Measurements from ENCODE around the gene APOLD1.
A peak's percentile ranks its signal among the peaks of the same experiment; 100 is the strongest.
"Not testable (repeated sequence)": the region's sequence is repeated elsewhere in the genome, so short reads cannot be mapped to it uniquely, and the experiment has no call there.

APOLD1 gene
- 0.23 to 3.1 (median 1.7) reads per million in 18 experiments for total RNA-seq

DNA sequence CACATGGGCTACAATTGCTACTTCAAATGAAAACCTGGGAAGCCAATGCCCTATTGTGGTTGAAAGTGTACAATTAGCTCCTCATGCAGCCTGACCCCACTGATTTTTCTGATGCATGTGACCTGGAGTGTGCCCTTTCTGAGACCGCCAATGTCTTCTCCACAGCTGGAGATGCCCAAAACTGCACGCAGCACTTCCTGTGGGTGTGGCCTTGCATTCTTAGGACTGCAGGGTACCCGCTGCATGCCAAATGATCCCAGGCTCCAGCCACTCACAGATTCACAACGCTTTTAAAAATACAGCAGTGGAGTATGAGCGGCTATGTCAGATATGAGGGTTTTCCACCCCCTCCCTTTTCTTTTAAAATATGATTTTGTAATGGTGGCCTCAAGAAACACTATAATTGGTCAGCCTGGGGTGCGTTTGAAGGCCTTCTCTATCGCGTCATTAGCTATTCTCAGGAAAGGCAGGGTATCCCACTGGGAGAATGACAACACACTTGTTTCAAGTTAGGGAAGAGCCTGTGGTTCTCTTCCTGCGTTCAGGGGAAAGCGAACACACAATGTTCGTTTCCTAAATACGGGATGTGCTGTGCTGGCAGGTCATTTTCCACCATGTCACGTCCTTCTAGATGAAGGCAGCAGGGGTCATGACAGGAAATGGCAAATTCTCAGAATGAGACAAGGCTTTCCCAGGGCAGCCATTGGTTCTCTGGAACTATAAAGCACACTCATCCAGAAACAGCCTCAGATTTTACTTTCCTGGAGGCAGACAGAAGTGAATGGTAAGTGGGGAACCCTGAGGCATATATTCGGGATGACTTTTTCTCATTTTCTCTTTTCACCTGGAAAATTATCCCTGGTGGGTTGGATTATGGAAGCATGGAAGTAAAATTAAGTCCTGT lies at the start of gene APOLD1:
TSS of gene APOLD1 (plus strand) at position 749 of the 904 bp plus-strand sequence. CDS start at position 782, 33 bp downstream.
- DNase-seq: no peak

- DNase-seq: peak; percentile 35 to 47
Observed at GRCh38 chr12:12736759-12737676, 48.4 kb upstream of the APOLD1 start.

- not testable (repeated sequence) for DNase-seq
Observed at GRCh38 chr12:12738152-12738551, 47.3 kb upstream of the APOLD1 start.

DNA sequence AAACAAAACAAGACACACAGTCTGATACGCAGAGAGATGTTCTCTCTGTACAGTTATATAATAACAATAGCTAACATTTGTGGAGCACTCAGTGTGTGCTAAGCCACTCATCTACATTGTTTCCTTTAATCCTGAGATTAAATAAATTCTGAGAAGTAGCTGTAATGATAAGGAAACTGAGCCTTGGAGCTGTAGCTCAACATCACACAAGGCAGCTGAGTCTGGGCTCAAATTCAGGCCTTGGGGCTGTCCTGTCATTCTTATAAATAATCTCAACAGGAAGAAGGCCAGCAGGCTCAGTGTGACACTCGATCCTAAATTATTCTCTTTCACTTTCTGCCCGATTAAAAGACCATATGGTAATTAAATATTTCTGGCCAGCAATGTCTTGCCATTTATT lies 43.8 kb upstream of the APOLD1 start:
- no peak for DNase-seq

DNA sequence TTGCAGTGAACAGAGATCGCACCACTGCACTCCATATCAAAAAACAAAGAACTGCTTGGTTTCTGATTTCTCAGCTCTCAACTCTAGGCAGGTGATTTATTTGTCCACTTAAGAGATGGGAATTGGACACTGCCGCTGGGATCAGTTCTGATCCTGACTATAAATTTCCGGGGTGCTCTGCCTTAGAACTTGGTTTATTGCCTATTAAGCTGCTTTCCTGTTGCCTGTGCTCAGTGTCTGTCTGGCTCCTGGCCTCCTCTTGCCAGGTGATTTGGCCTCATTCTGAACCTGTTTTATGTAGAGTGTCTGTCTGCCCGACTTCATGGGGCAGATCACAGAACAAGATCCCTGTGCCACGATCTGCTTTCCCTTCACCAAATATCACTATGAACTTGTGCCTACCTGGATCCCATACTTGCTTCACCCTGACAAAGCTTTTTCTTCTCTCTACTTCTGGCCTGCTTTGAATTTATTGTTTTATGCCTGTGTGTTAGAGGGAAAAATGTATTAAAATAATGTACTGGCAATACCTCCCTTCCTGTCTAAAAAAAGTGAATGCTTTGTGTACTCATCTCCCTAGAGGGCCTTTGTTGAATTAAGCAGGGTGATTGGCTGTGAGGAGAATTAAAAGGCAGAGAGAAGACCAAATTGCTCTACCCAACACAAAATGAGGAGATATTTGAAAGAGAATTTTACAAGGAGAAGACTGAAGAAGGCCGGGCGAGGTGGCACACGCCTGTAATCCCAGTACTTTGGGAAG lies 40.7 kb upstream of the APOLD1 start:
- DNase-seq: no peak

GRCh38 chr12:12745576-12746211 lies 39.8 kb upstream of the APOLD1 start:
- no peak for DNase-seq

DNA sequence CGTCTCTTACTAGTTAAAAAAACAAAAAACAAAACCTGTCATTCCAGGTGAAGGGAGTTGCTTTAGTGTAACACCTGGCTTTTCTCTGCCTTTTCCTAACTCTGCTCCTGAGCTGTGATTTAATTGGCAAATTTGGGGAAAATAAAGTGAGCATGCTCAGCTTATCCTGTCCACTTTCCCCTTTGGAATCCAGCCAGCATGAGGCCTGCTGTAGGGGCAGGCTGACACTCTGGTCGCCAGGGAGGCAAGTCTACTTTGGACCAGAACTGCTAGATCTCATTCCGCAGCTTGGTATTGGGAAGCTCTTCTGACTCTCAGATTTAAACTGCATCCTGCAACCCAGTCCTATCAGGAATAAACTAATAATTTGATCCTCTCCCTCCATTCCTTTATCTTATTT lies 38.2 kb upstream of the APOLD1 start:
- DNase-seq: no peak

- DNase-seq: no peak
Observed at GRCh38 chr12:12748044-12748443, 37.4 kb upstream of the APOLD1 start.

DNA sequence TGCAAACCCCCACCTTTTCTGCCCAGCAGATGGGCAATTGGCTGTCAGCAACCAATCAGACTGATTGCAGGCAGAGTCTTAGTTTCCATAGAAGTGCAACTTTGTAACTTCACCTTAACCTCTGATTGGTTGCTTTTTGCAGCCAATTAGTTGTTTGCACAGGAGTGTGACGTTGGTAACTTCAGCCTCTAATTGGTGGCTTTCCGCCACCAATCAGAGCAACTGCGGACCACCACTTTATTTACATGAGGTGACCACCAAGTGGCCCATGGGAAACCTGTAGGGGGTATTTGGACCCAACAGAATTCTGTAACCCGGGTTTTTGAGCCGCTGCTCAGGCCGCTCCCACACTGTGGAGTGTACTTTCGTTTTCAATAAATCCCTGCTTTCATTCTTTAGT lies 36.0 kb upstream of the APOLD1 start:
- DNase-seq: no peak

DNA sequence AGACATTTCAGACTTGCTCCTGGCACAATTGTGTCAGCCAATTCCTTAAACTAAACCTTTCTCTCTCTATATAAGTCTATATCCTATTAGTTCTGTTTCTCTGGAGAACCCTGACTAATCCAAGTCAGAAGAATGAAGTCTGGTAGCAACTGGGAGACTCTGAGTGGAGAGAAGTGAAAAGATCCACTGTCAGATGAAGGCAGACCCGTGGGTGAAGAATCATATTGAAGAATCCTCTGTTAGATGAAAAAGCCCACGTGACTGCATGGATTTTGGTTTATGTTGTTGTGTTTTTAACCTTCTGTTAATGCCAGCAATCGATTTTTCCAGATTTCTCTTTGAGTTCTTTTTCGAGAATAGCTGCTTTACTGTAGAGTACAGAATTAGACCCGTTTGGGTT lies 29.5 kb upstream of the APOLD1 start:
- no peak for DNase-seq

DNA sequence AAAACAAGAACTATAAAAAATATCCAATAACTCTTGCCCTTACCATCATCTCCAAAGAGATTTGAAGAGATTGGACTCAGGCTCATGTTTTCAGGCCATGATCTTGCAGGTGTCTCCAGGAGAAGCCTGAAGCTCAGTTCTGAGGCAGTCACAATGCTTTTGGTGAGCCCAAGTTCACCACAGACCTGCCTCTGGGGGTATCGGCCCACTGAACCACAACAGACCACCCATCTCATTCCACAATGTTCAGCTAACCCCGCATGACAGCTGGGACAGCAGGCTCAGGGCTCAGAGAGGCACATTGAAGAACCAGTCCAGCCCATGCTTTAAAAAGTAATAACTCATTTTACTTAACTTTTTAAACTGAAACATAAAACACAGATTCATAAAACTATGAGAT lies 28.3 kb upstream of the APOLD1 start:
- DNase-seq: no peak

- no peak for DNase-seq
Observed at GRCh38 chr12:12759234-12759915, 26.1 kb upstream of the APOLD1 start.

GRCh38 chr12:12764824-12765223 lies 20.6 kb upstream of the APOLD1 start:
- DNase-seq: no peak

- no peak for DNase-seq
Observed at GRCh38 chr12:12770262-12770661, 15.2 kb upstream of the APOLD1 start.

- no peak for DNase-seq
Observed at GRCh38 chr12:12774791-12775190, 10.7 kb upstream of the APOLD1 start.

- no peak for DNase-seq
Observed at GRCh38 chr12:12776261-12776660, 9.2 kb upstream of the APOLD1 start.

DNA sequence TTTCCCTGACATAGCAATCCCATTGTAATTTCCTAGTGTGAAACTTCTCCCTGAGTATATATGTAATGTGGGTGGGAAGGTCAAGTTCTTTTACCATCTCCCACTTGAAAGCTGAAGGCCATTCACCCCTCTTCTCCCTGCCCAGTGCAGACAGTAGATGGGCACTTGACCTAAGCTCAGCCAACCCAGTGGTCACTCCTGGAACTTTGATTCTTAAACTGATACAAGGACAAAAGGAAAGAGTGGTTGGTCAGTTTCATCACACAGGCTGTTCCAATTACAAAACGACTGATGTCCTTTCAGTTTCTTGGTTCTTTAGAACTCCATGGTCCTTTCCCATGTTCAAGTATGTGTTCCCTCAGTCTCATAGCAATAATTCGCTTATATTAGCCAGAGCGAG lies 8.4 kb upstream of the APOLD1 start:
- no peak for DNase-seq

GRCh38 chr12:12779007-12779406 lies 6.5 kb upstream of the APOLD1 start:
- DNase-seq: no peak

DNA sequence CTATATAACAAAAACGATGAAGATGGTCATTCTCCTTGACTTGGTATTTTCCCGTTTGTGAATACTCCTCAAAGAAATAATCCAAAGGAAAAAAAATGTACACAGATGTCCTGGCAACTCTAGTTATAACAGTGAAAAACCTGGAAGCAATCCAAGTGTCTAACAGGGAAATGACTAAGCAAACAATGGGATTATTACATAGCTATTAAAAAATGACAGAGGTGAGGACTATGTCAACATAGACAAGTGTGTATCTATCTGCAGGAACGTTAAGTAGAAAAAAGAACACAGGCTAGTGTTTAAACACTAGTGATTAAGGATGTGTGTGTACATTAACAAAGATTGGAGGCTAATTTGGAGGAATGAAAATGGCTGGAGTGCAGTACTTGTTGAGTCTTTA lies 5.9 kb upstream of the APOLD1 start:
- no peak for DNase-seq

DNA sequence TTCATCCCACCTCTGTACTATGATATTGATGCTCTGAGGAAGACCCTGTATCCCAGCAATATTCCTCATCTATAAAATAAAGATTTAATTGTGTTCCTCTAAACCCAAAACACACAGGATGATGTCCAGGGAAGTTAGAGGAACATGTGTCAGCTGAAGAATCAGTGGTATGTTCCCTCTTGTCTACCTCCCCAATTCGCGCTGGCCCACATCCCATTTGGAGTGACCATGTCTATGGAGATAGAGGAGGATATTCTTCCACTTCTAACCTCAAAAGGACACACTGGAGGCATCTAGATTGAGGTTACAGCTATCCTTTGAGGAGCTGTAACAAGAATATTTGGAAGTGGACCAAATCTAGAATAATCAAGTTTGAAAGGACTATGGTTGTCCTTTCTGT lies 1.3 kb upstream of the APOLD1 start:
- DNase-seq: no peak

DNA sequence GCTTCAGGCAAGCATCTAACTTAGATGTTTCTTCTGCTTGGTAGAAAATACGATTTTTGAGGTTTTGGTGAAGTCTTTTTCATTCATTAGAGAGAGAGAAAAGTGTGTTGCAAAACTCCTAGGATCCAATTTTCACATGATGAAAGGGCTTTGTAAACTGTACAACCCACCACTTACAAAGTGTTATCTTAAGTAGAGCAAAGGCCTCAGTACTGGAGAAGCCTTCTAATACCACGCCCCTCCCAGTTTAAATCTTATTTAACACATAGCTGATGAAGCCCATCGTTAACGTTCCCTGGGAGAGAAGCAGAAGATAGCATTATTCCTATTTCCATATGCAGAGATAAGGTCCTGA lies 869 bp downstream of the APOLD1 start:
- DNase-seq: no peak
